Transverse colon (tissue), 4 donors: Measurements from ENCODE around the gene KRTAP16-1.

Experiments used
- CTCF ChIP-seq, 5 experiments: fragments of 200-600 bp in 3 of 5; fragments of 450-650 bp in 2 of 5; sonication (generic) in 3 of 5; IDR thresholded peaks; 1 replicate in 2 of 5; 2 replicates in 3 of 5; pipeline ENCODE4 v1.5.1; 2016 to 2017; ENCODE audit warnings: antibody characterized with exemption in 5 of 5, inconsistent platforms in 3 of 5, mild to moderate bottlenecking in 2 of 5, moderate library complexity in 1 of 5
- EP300 ChIP-seq: sonication (generic); formaldehyde crosslinking; IDR thresholded peaks from one replicate; pipeline ENCODE4 v1.6.1; 2017; ENCODE audit warnings: antibody characterized with exemption, low read depth
- POLR2A ChIP-seq: fragments of 450-650 bp; IDR thresholded peaks from one replicate; pipeline ENCODE4 v1.6.1; 2016; ENCODE audit warnings: antibody characterized with exemption, mild to moderate bottlenecking, moderate library complexity
- POLR2AphosphoS5 ChIP-seq, 3 donors: sonication (generic); formaldehyde crosslinking; IDR thresholded peaks; one replicate each; pipeline ENCODE4 v1.6.1; 2016; ENCODE audit warnings: antibody characterized with exemption in 3 of 3

- no peak for TF ChIP-seq EP300
- no peak for TF ChIP-seq POLR2A
- peak; percentile 66 to 81 (median 76) for TF ChIP-seq CTCF (IDR thresholded peaks at IDR 0.05)
- TF ChIP-seq POLR2AphosphoS5 (IDR thresholded peaks at IDR 0.05): no peak
Observed at GRCh38 chr17:41322094-41322902, 13.2 kb upstream of the KRTAP16-1 start.
